Stimulated activated naive B cell treated with anti-CD40 and anti-IgM and Interleukin-4, amounts not matched to agents 10 μg/mL and 1 μg/mL and 100 μg/mL, for 72 hours (primary cell): ENCODE data around the gene SSTR5.

ENCODE experiments used
- ATAC-seq, 2 donors: fragments of 150-1000 bp; cut with Tn5 transposase; replicated peaks; 2 replicates each; pipeline ENCODE4 v1.10.0; 2021; ENCODE audit warnings: moderate library complexity in 1 of 2
- DNase-seq: peaks from one replicate; pipeline ENCODE4 v3.0.0; 2021
- H3K27ac Mint-ChIP-seq: one replicate; pipeline ENCODE4 v1.8.0; 2022; ENCODE audit warnings: mild to moderate bottlenecking, mixed read lengths
- H3K27me3 Mint-ChIP-seq, 2 donors: one replicate each; pipeline ENCODE4 v1.8.0; 2022; ENCODE audit warnings: mixed read lengths in 2 of 2
- H3K36me3 Mint-ChIP-seq, 2 donors: one replicate each; pipeline ENCODE4 v1.8.0; 2022; ENCODE audit warnings: mixed read lengths in 2 of 2, mild to moderate bottlenecking in 1 of 2
- H3K4me1 Mint-ChIP-seq, 2 donors: one replicate each; pipeline ENCODE4 v1.8.0; 2022; ENCODE audit warnings: mixed read lengths in 2 of 2, mild to moderate bottlenecking in 1 of 2
- H3K4me3 Mint-ChIP-seq, 2 donors: one replicate each; pipeline ENCODE4 v1.8.0; 2022; ENCODE audit warnings: mild to moderate bottlenecking in 2 of 2, mixed read lengths in 2 of 2, moderate library complexity in 1 of 2
- H3K9me3 Mint-ChIP-seq, 2 donors: one replicate each; pipeline ENCODE4 v1.8.0; 2022; ENCODE audit warnings: mixed read lengths in 2 of 2, mild to moderate bottlenecking in 1 of 2

SSTR5 gene

DNA sequence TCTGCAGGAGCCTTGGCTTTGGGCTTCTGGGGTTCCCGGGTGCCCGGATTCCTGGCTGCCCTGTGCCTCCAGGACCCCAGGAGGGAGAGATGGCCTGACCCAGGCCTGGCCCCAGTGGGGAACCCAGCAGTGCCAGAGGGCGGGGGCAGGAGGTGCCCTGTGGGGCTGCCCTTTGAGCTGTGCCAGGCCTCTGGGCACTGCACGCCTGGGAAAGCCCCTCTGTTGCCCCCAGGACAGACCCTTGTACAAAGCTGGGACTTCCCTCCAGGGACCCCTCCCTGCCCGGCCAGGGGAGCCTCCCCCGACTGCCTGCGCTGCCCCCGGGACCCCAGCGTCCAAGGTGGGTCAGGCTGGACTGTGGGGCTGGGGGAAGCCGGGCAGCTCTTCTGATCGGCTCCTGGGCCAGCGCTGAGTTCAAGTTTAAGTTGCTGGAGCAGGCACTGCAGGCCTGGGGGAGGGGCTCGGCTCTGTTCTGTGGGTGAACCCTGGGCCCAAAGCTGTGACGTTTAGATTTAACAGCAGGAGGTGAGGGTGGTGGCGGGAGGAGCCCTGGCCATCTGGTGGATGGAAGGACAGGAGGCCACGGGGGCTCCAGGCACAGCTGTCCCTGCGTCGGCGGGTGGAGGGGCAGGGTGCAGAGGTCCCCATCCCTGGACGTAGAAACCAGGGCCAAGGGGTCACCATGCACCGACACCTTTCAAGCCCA is 51.1 kb downstream of the SSTR5 start:
- Mint-ChIP-seq H3K4me1 (no peaks in the 10 kb centered on the region), H3K4me3 (no peak overlapping the region), H3K27me3 (peaks cover 4 to 15% of the 10 kb centered on the region in 2 donors), H3K36me3 (no peaks in the 10 kb centered on the region), H3K27ac (no peak overlapping the region), H3K9me3 (no peaks in the 10 kb centered on the region)
- no peak for DNase-seq
- no peak for ATAC-seq

DNA sequence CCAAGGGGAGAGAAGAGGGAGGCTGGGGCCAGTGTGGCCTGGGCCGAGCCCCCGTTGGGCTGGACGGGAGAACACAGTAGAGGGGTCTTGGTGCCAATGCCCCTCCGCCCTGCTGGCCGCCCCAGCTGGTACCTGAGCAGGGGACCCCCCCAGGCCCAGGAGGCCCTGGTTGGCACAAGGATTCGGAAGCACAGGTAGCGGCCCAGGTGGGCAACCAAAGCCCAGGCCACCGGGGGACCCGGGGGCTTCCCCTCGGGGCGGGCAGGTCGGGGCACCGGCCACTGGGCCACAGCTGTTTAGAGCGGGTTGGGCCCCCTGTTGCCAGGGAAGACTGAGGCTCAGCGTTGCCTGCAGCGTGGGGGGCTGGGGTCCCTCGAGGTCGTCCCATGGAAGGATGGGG is 51.7 kb downstream of the SSTR5 start:
- H3K27ac Mint-ChIP-seq = no peak overlapping the region

GRCh38 chr16:1124795-1125194 is 52.2 kb downstream of the SSTR5 start:
- Mint-ChIP-seq H3K4me1 (no peaks in the 10 kb centered on the region), H3K9me3 (no peaks in the 10 kb centered on the region), H3K4me3 (no peak overlapping the region), H3K27ac (no peak overlapping the region), H3K36me3 (no peaks in the 10 kb centered on the region), H3K27me3 (peaks cover 4 to 15% of the 10 kb centered on the region in 2 donors)
- no peak for ATAC-seq
- no peak for DNase-seq

More for the DNA sequence above, 51.7 kb downstream of the SSTR5 start:
- Mint-ChIP-seq H3K36me3 (no peaks in the 10 kb centered on the region), H3K9me3 (no peaks in the 10 kb centered on the region), H3K4me1 (no peaks in the 10 kb centered on the region), H3K4me3 (no peak overlapping the region), H3K27me3 (peaks cover 4 to 15% of the 10 kb centered on the region in 2 donors)
- ATAC-seq (no peak), DNase-seq (no peak)

GRCh38 chr16:1125471-1125870 is 52.9 kb downstream of the SSTR5 start:
- H3K27me3 Mint-ChIP-seq = peaks cover 4 to 15% of the 10 kb centered on the region in 2 donors
- no peak overlapping the region for H3K4me3 Mint-ChIP-seq
- H3K4me1 Mint-ChIP-seq = no peaks in the 10 kb centered on the region
- H3K9me3 Mint-ChIP-seq = no peaks in the 10 kb centered on the region
- ATAC-seq = peak; percentile 38 to 63
- H3K36me3 Mint-ChIP-seq = no peaks in the 10 kb centered on the region
- DNase-seq = no peak
- no peak overlapping the region for H3K27ac Mint-ChIP-seq

- Mint-ChIP-seq H3K4me3 (no peak overlapping the region), H3K27ac (no peak overlapping the region), H3K9me3 (no peaks in the 10 kb centered on the region), H3K4me1 (no peaks in the 10 kb centered on the region), H3K36me3 (no peaks in the 10 kb centered on the region), H3K27me3 (peaks cover 4 to 15% of the 10 kb centered on the region in 2 donors)
- ATAC-seq (peak in 1 of 2 donors; percentile 4), DNase-seq (no peak)
Observed at GRCh38 chr16:1126044-1126443, 53.5 kb downstream of the SSTR5 start.

DNA sequence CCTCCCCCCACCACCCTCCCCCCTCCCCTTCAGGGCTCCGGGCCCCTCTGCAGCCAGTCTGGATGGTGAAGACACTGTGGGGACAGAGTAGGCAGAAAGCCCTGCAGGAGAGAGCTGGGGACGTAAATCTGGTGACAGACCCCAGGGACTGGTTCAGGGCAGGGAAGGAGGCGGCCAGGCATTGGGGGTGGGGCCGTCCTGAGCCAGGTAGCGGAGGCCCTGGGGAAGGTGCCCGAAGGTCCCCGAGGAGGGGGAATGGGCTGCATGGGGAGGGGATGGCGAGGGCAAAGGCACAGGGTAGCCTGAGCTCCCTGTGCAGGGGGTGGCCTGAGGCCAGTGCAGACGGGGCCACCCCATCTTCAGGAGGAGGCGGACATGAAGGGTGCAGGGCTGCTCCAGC is 54.0 kb downstream of the SSTR5 start:
- DNase-seq (no peak), ATAC-seq (no peak)
- H3K27me3 Mint-ChIP-seq = peaks cover 4 to 15% of the 10 kb centered on the region in 2 donors
- H3K9me3 Mint-ChIP-seq = no peaks in the 10 kb centered on the region
- H3K36me3 Mint-ChIP-seq = no peaks in the 10 kb centered on the region
- no peak overlapping the region for H3K4me3 Mint-ChIP-seq
- no peak overlapping the region for H3K27ac Mint-ChIP-seq
- no peaks in the 10 kb centered on the region for H3K4me1 Mint-ChIP-seq

DNA sequence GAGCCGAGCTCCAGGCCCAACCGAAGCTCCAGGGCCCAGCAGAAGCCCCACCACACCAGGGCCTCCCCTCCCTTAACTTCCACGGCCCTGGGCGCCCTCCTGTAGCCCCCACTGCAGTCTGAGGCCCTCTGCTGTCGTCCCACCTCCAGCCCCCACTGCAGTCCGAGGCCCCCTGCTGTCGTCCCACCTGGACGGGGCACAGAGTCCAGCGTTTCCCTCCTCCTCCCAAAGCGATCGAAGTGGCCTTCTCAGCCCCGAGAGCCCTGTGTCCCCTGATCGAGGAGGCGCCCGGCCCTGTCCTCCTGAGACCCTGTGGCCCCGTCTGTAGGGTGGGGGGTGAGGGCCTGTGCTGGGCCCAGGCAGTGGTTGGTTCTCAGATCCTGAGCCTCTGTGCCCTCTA is 54.6 kb downstream of the SSTR5 start:
- H3K4me3 Mint-ChIP-seq = no peak overlapping the region
- H3K27me3 Mint-ChIP-seq = peaks cover 5 to 19% of the 10 kb centered on the region in 2 donors
- no peak overlapping the region for H3K27ac Mint-ChIP-seq
- H3K9me3 Mint-ChIP-seq = no peaks in the 10 kb centered on the region
- ATAC-seq (no peak), DNase-seq (no peak)
- no peaks in the 10 kb centered on the region for H3K36me3 Mint-ChIP-seq
- H3K4me1 Mint-ChIP-seq = no peaks in the 10 kb centered on the region

- Mint-ChIP-seq H3K27me3 (peaks cover 6 to 16% of the 10 kb centered on the region in 2 donors), H3K4me1 (no peaks in the 10 kb centered on the region), H3K36me3 (no peaks in the 10 kb centered on the region), H3K4me3 (no peak overlapping the region), H3K9me3 (no peaks in the 10 kb centered on the region), H3K27ac (no peak overlapping the region)
- ATAC-seq (no peak), DNase-seq (no peak)
Observed at GRCh38 chr16:1127971-1128715, 55.6 kb downstream of the SSTR5 start.

- ATAC-seq (no peak), DNase-seq (no peak)
- H3K27me3 Mint-ChIP-seq = peaks cover 6 to 16% of the 10 kb centered on the region in 2 donors
- no peak overlapping the region for H3K4me3 Mint-ChIP-seq
- no peak overlapping the region for H3K27ac Mint-ChIP-seq
- no peaks in the 10 kb centered on the region for H3K9me3 Mint-ChIP-seq
- H3K4me1 Mint-ChIP-seq = no peaks in the 10 kb centered on the region
- no peaks in the 10 kb centered on the region for H3K36me3 Mint-ChIP-seq
Observed at GRCh38 chr16:1129106-1129960, 56.8 kb downstream of the SSTR5 start.

GRCh38 chr16:1130382-1130781 is 57.8 kb downstream of the SSTR5 start:
- no peak for DNase-seq
- no peaks in the 10 kb centered on the region for H3K36me3 Mint-ChIP-seq
- H3K27ac Mint-ChIP-seq = no peak overlapping the region
- H3K4me3 Mint-ChIP-seq = no peak overlapping the region
- H3K9me3 Mint-ChIP-seq = no peaks in the 10 kb centered on the region
- H3K27me3 Mint-ChIP-seq = peaks cover 6 to 16% of the 10 kb centered on the region in 2 donors
- H3K4me1 Mint-ChIP-seq = no peaks in the 10 kb centered on the region
- no peak for ATAC-seq
